GM12891 (cell line): Measurements from ENCODE around the gene WASL.

Experiments
- POLR2A ChIP-seq: IDR thresholded peaks from 2 replicates; pipeline ENCODE4 v1.6.1; 2011; ENCODE audit warnings: low read depth, low read length, control low read depth
- POLR2AphosphoS5 ChIP-seq: IDR thresholded peaks from 2 replicates; pipeline ENCODE4 v1.6.1; 2011; ENCODE audit warnings: low read depth, low read length, control low read depth
- POU2F2 ChIP-seq: IDR thresholded peaks from 2 replicates; pipeline ENCODE4 v1.6.1; 2011; ENCODE audit warnings: low read depth, mild to moderate bottlenecking, control low read depth, low read length, moderate library complexity
- SPI1 ChIP-seq: IDR thresholded peaks from 2 replicates; pipeline ENCODE4 v1.6.1; 2011; ENCODE audit warnings: low read depth, low read length, control low read depth
- TAF1 ChIP-seq: IDR thresholded peaks from 2 replicates; pipeline ENCODE4 v1.6.1; 2011; ENCODE audit warnings: low read depth, low read length, control low read depth

- TF ChIP-seq POLR2A (no peak), TAF1 (no peak), POLR2AphosphoS5 (no peak), SPI1 (no peak), POU2F2 (no peak)
Observed at GRCh38 chr7:123791001-123791400, 42.2 kb upstream of the WASL start.
